Renal pelvis (tissue), 4 donors: ENCODE data around the gene SEPTIN12. TPM values are rescaled to one million over a fixed set of nuclear protein-coding genes. Genes with fewer than 3 reads are reported as not detected.
A peak's percentile ranks its signal among the peaks of the same experiment; 100 is the strongest.

Source experiments
- DNase-seq: peaks from one replicate; pipeline ENCODE4 v3.0.0-alpha.2; 2013
- polyA plus RNA-seq, 3 donors: library from polyadenylated mRNA; unstranded; fragments of 120-200 nt; gene quantifications; one replicate each; pipeline ENCODE4 v1.2.1, GENCODE V29; 2013; ENCODE audit not compliant: insufficient read length in 3 of 3

The SEPTIN12 gene
- polyA plus RNA-seq, 3 donors, result 12.0 TPM; not detected in 2

GRCh38 chr16:4803401-4803844, 15.3 kb upstream of the SEPTIN12 start:
- DNase-seq, result no peak

- peak; percentile 92 for DNase-seq
Measured at GRCh38 chr16:4802659-4803287, 14.6 kb upstream of the SEPTIN12 start.

GRCh38 chr16:4801962-4802658, 14.0 kb upstream of the SEPTIN12 start, which contains the start of gene ROGDI:
TSS of gene ROGDI (minus strand) at chr16:4802633. CDS start at chr16:4802571, 62 bp downstream.
- peak; percentile 80 for DNase-seq

GRCh38 chr16:4801051-4801961, 13.2 kb upstream of the SEPTIN12 start:
- no peak for DNase-seq

GRCh38 chr16:4800290-4801041, 12.3 kb upstream of the SEPTIN12 start:
- no peak for DNase-seq

- no peak for DNase-seq
Measured at GRCh38 chr16:4799171-4799855, 11.2 kb upstream of the SEPTIN12 start.

- no peak for DNase-seq
Measured at GRCh38 chr16:4798456-4798855, 10.3 kb upstream of the SEPTIN12 start.

- DNase-seq, result no peak
Measured at GRCh38 chr16:4797805-4798252, 9.7 kb upstream of the SEPTIN12 start.

GRCh38 chr16:4796982-4797804, 9.0 kb upstream of the SEPTIN12 start:
- DNase-seq, result no peak

- no peak for DNase-seq
Measured at GRCh38 chr16:4795828-4796572, 7.9 kb upstream of the SEPTIN12 start.

- DNase-seq, result no peak
Measured at GRCh38 chr16:4795181-4795827, 7.2 kb upstream of the SEPTIN12 start, which contains the start of gene SMIM22. TSS of gene SMIM22 (plus strand) at chr16:4795369. CDS start at chr16:4795735, 366 bp downstream.

GRCh38 chr16:4792951-4793513, 4.9 kb upstream of the SEPTIN12 start:
- DNase-seq, result no peak

GRCh38 chr16:4790871-4791270, 2.7 kb upstream of the SEPTIN12 start:
- DNase-seq, result no peak

- DNase-seq, result no peak
Measured at GRCh38 chr16:4790261-4790660, 2.1 kb upstream of the SEPTIN12 start.

GRCh38 chr16:4788910-4789309, 765 bp upstream of the SEPTIN12 start:
- DNase-seq, result no peak

- DNase-seq, result no peak
Measured at GRCh38 chr16:4788489-4788889, 344 bp upstream of the SEPTIN12 start.

- no peak for DNase-seq
Measured at GRCh38 chr16:4787068-4787467, 1.1 kb downstream of the SEPTIN12 start.

- DNase-seq, result no peak
Measured at GRCh38 chr16:4785758-4786433, 2.2 kb downstream of the SEPTIN12 start.
